Astrocyte (in vitro differentiated cells and primary cell): ENCODE measurements around the gene LY86. TPM values are rescaled to one million over a fixed set of nuclear protein-coding genes. Genes with fewer than 3 reads are reported as not detected.

ENCODE experiments used
- DNase-seq: peaks from one replicate; pipeline ENCODE4 v3.0.0-alpha.2; 2010; ENCODE audit warnings: low read depth
- FAIRE-seq: peaks from 2 replicates; lab custom pipeline; 2011; peaks lifted over from hg19 to GRCh38; lab: Jason Lieb, UNC
- H2AFZ ChIP-seq: 2 replicates; pipeline ENCODE4 v1.6.0; 2012; ENCODE audit warnings: low read depth, low read length, inconsistent platforms
- H3K27ac ChIP-seq: 2 replicates; pipeline ENCODE4 v1.5.1; 2011; ENCODE audit warnings: low read depth, low read length, inconsistent platforms
- H3K27me3 ChIP-seq: 2 replicates; pipeline ENCODE4 v1.6.0; 2011; ENCODE audit warnings: low read length, inconsistent platforms; ENCODE audit not compliant: insufficient read depth
- H3K36me3 ChIP-seq: 2 replicates; pipeline ENCODE4 v1.5.1; 2011; ENCODE audit warnings: low read length, inconsistent platforms; ENCODE audit not compliant: insufficient read depth
- H3K4me1 ChIP-seq: 2 replicates; pipeline ENCODE4 v1.5.1; 2011; ENCODE audit warnings: low read length, inconsistent platforms; ENCODE audit not compliant: insufficient read depth
- H3K4me2 ChIP-seq: 2 replicates; pipeline ENCODE4 v1.6.0; 2012; ENCODE audit warnings: low read length, inconsistent platforms
- H3K4me3 ChIP-seq: 2 replicates; pipeline ENCODE4 v1.5.1; 2011; ENCODE audit warnings: low read depth, mild to moderate bottlenecking, low read length, inconsistent platforms; ENCODE audit not compliant: insufficient read depth
- H3K79me2 ChIP-seq: 2 replicates; pipeline ENCODE4 v1.6.0; 2012; ENCODE audit warnings: mild to moderate bottlenecking, low read length, inconsistent platforms; ENCODE audit not compliant: insufficient read depth
- H3K9ac ChIP-seq: 2 replicates; pipeline ENCODE4 v1.6.0; 2012; ENCODE audit warnings: mild to moderate bottlenecking, low read length, inconsistent platforms
- H3K9me3 ChIP-seq: 2 replicates; pipeline ENCODE4 v1.5.1; 2012; ENCODE audit warnings: low read depth, mild to moderate bottlenecking, low read length, inconsistent platforms; ENCODE audit not compliant: insufficient read depth
- H4K20me1 ChIP-seq: 2 replicates; pipeline ENCODE4 v1.6.0; 2012; ENCODE audit warnings: low read length, inconsistent platforms; ENCODE audit not compliant: insufficient read depth
- H3K27ac Mint-ChIP-seq: one replicate; pipeline ENCODE4 v1.8.0; 2021; ENCODE audit warnings: mild to moderate bottlenecking, mixed read lengths; ENCODE audit not compliant: unreplicated experiment
- H3K27me3 Mint-ChIP-seq: one replicate; pipeline ENCODE4 v1.8.0; 2021; ENCODE audit warnings: low read depth, mixed read lengths; ENCODE audit not compliant: unreplicated experiment
- H3K36me3 Mint-ChIP-seq: one replicate; pipeline ENCODE4 v1.8.0; 2021; ENCODE audit warnings: low read depth, mixed read lengths; ENCODE audit not compliant: unreplicated experiment
- H3K4me1 Mint-ChIP-seq: one replicate; pipeline ENCODE4 v1.8.0; 2021; ENCODE audit warnings: low read depth, mixed read lengths; ENCODE audit not compliant: unreplicated experiment
- H3K4me3 Mint-ChIP-seq: one replicate; pipeline ENCODE4 v1.8.0; 2021; ENCODE audit warnings: mild to moderate bottlenecking, moderate library complexity, mixed read lengths; ENCODE audit not compliant: unreplicated experiment
- H3K9me3 Mint-ChIP-seq: one replicate; pipeline ENCODE4 v1.8.0; 2021; ENCODE audit warnings: mild to moderate bottlenecking, mixed read lengths; ENCODE audit not compliant: unreplicated experiment
- EZH2 ChIP-seq: IDR thresholded peaks from 2 replicates; pipeline ENCODE4 v1.6.1; 2012; ENCODE audit warnings: mild to moderate bottlenecking, low read length, inconsistent platforms; ENCODE audit not compliant: insufficient read depth
- total RNA-seq: library from RNA; stranded (reverse); gene quantifications from 2 replicates; pipeline ENCODE4 v1.2.1, GENCODE V29; 2021
- TF ChIP-seq, protein P1 (sequence below): IDR thresholded peaks from 2 replicates; pipeline ENCODE4 v1.5.1; 2011; ENCODE audit warnings: low read depth, mild to moderate bottlenecking, inconsistent platforms, low read length, moderate library complexity; ENCODE audit not compliant: insufficient read depth

Gene LY86
- total RNA-seq, 1 donor from 2014 or later, result not detected

DNA sequence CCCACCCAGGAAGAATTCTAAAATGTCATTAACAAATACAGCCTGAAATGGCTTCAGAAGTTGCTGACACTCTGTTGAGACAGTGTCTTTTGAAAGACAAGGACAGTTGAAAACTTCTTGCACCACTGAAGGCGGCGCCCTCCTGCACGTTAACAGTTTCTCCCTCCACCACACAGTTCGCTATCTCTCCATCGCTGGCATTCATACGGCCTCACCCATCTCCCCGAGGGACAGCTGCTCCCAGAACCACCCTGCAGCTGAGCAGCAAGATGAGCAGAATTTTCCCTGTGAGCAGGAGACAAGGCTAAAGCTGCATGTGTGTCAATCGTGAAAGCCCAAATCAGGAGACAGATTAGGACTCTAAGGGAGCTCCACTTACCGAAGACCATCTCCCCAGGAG lies 113.3 kb downstream of the LY86 start:
- H3K4me1 ChIP-seq, result peaks cover 9% of the 10 kb centered on the region
- DNase-seq, result no peak
- no peak overlapping the region for H3K4me3 Mint-ChIP-seq
- peaks cover 19% of the 10 kb centered on the region for H3K27me3 Mint-ChIP-seq
- H3K36me3 Mint-ChIP-seq, result no peaks in the 10 kb centered on the region
- no peak overlapping the region for H3K27ac Mint-ChIP-seq
- H3K27ac ChIP-seq, result no peak overlapping the region
- H2AFZ ChIP-seq, result no peak overlapping the region
- no peaks in the 10 kb centered on the region for H3K79me2 ChIP-seq
- H3K9me3 Mint-ChIP-seq, result no peaks in the 10 kb centered on the region
- no peak overlapping the region for H3K9ac ChIP-seq
- no peak overlapping the region for H3K4me3 ChIP-seq
- H3K4me1 Mint-ChIP-seq, result peaks cover 19% of the 10 kb centered on the region
- H3K27me3 ChIP-seq, result peaks cover 2% of the 10 kb centered on the region
- H4K20me1 ChIP-seq, result no peaks in the 10 kb centered on the region
- no peaks in the 10 kb centered on the region for H3K9me3 ChIP-seq
- H3K36me3 ChIP-seq, result no peaks in the 10 kb centered on the region
- H3K4me2 ChIP-seq, result no peak overlapping the region
- no peak for TF ChIP-seq EZH2
- TF ChIP-seq, protein P1, sequence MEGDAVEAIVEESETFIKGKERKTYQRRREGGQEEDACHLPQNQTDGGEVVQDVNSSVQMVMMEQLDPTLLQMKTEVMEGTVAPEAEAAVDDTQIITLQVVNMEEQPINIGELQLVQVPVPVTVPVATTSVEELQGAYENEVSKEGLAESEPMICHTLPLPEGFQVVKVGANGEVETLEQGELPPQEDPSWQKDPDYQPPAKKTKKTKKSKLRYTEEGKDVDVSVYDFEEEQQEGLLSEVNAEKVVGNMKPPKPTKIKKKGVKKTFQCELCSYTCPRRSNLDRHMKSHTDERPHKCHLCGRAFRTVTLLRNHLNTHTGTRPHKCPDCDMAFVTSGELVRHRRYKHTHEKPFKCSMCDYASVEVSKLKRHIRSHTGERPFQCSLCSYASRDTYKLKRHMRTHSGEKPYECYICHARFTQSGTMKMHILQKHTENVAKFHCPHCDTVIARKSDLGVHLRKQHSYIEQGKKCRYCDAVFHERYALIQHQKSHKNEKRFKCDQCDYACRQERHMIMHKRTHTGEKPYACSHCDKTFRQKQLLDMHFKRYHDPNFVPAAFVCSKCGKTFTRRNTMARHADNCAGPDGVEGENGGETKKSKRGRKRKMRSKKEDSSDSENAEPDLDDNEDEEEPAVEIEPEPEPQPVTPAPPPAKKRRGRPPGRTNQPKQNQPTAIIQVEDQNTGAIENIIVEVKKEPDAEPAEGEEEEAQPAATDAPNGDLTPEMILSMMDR, result no peak
- FAIRE-seq, result no peak

DNA sequence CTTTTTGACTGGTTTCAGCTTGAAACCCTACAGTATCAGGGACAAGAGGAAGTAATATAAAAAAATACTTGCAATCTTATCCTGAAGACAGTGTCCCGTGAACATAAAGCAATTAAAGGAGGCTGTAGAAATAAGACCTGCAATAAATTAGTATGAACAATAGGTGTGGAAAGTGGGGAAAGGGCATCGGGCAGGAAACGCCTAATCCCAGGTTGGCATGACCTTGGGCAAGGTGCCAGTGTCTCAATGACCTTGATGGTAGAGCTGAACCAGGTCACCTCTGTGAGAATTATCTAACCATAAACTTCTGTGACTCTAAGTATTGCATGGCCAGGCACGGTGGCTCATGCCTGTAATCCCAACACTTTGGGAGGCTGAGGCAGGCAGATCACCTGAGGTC lies 115.2 kb downstream of the LY86 start:
- no peaks in the 10 kb centered on the region for H3K9me3 ChIP-seq
- Mint-ChIP-seq H3K4me1 (peaks cover 13% of the 10 kb centered on the region), H3K27ac (no peak overlapping the region), H3K4me3 (no peak overlapping the region), H3K36me3 (no peaks in the 10 kb centered on the region), H3K9me3 (no peaks in the 10 kb centered on the region), H3K27me3 (peaks cover 19% of the 10 kb centered on the region)
- no peak overlapping the region for H3K4me3 ChIP-seq
- H3K9ac ChIP-seq, result no peak overlapping the region
- no peak for FAIRE-seq
- H3K27ac ChIP-seq, result no peak overlapping the region
- H3K4me2 ChIP-seq, result no peak overlapping the region
- H3K79me2 ChIP-seq, result no peaks in the 10 kb centered on the region
- DNase-seq, result no peak
- H4K20me1 ChIP-seq, result no peaks in the 10 kb centered on the region
- H2AFZ ChIP-seq, result no peak overlapping the region
- no peaks in the 10 kb centered on the region for H3K36me3 ChIP-seq
- peaks cover 2% of the 10 kb centered on the region for H3K27me3 ChIP-seq
- no peak for TF ChIP-seq EZH2
- TF ChIP-seq, protein P1, result no peak
- H3K4me1 ChIP-seq, result peaks cover 9% of the 10 kb centered on the region
